GM18951 (cell line): ENCODE results near the gene LEAP2.

Experiments
- POLR2A ChIP-seq: IDR thresholded peaks from 4 replicates; pipeline ENCODE4 v1.6.1; 2011; ENCODE audit warnings: mild to moderate bottlenecking; ENCODE audit not compliant: insufficient read length, insufficient read depth; ENCODE audit errors: extremely low read depth
- in situ Hi-C: fragments of 300-500 bp; cut with MboI; formaldehyde crosslinking; loops from one replicate; pipeline ENCODE4 v1.12.0; 2022; ENCODE audit warnings: low sequenced_read_pairs, mixed read lengths, inconsistent platforms; ENCODE audit not compliant: unreplicated experiment

Gene LEAP2

GRCh38 chr5:132901036-132901435, 27.6 kb downstream of the LEAP2 start:
- in situ Hi-C loops, result no loop called here
- TF ChIP-seq POLR2A, result no peak

- in situ Hi-C loops, result no loop called here
- no peak for TF ChIP-seq POLR2A
Measured at GRCh38 chr5:132901730-132902129, 28.3 kb downstream of the LEAP2 start.

GRCh38 chr5:132905938-132906337, 32.5 kb downstream of the LEAP2 start:
- TF ChIP-seq POLR2A, result no peak
- in situ Hi-C loops, result no loop called here

- in situ Hi-C loops, result no loop called here
- TF ChIP-seq POLR2A, result no peak
Measured at GRCh38 chr5:132907161-132907560, 33.7 kb downstream of the LEAP2 start.

GRCh38 chr5:132909702-132910101, 36.2 kb downstream of the LEAP2 start:
- in situ Hi-C loops, result no loop called here
- TF ChIP-seq POLR2A, result no peak

- in situ Hi-C loops, result no loop called here
- TF ChIP-seq POLR2A, result no peak
Measured at GRCh38 chr5:132915681-132916080, 42.2 kb downstream of the LEAP2 start.

- no peak for TF ChIP-seq POLR2A
- in situ Hi-C loops, result no loop called here
Measured at GRCh38 chr5:132916086-132916485, 42.6 kb downstream of the LEAP2 start.
